HCT116 (cell line): ENCODE data around the gene PARP14.

Source experiments
- ELF1 ChIP-seq: IDR thresholded peaks from 2 replicates; pipeline ENCODE4 v1.6.1; 2012; ENCODE audit warnings: low read depth, borderline replicate concordance
- EZH2 ChIP-seq: fragments of 200-600 bp; sonication (generic); IDR thresholded peaks from 2 replicates; pipeline ENCODE4 v1.6.1; 2017; ENCODE audit warnings: antibody characterized with exemption, mixed run types
- EZH2phosphoT487 ChIP-seq: fragments of 200-600 bp; IDR thresholded peaks from 2 replicates; pipeline ENCODE4 v1.6.1; 2018; ENCODE audit warnings: antibody characterized with exemption, borderline replicate concordance
- JUND ChIP-seq: IDR thresholded peaks from 2 replicates; pipeline ENCODE4 v1.6.1; 2012
- POLR2A ChIP-seq: IDR thresholded peaks from 2 replicates; pipeline ENCODE4 v1.7.0; 2011; ENCODE audit warnings: borderline replicate concordance; ENCODE audit not compliant: insufficient read depth, insufficient read length; ENCODE audit errors: extremely low read depth
- RAD21 ChIP-seq: IDR thresholded peaks from 2 replicates; pipeline ENCODE4 v1.6.1; 2012; ENCODE audit warnings: low read depth, mild to moderate bottlenecking
- SP1 ChIP-seq: IDR thresholded peaks from 2 replicates; pipeline ENCODE4 v1.6.1; 2012; ENCODE audit warnings: low read depth
- ZBTB33 ChIP-seq: IDR thresholded peaks from 2 replicates; pipeline ENCODE4 v1.6.1; 2011; ENCODE audit warnings: mild to moderate bottlenecking, low read length, moderate library complexity; ENCODE audit not compliant: insufficient replicate concordance; ENCODE audit errors: extremely low read depth
- TF ChIP-seq, protein P1 (sequence below), 3 experiments: fragments of 200-600 bp in 1 of 3; sonication (generic) in 1 of 3; IDR thresholded peaks in 2 of 3; conservative IDR thresholded peaks in 1 of 3; 2 replicates each; pipeline ENCODE4 v1.5.1; 2012 to 2017; ENCODE audit warnings: low read depth in 2 of 3, low read length in 2 of 3, antibody characterized with exemption in 1 of 3, borderline replicate concordance in 1 of 3, control low read depth in 1 of 3, mild to moderate bottlenecking in 1 of 3, mixed read lengths in 1 of 3, mixed run types in 1 of 3, moderate library complexity in 1 of 3; ENCODE audit not compliant: insufficient read depth in 1 of 3

GRCh38 chr3:122730240-122730639 lies 49.6 kb downstream of the PARP14 start:
- TF ChIP-seq, protein P1, sequence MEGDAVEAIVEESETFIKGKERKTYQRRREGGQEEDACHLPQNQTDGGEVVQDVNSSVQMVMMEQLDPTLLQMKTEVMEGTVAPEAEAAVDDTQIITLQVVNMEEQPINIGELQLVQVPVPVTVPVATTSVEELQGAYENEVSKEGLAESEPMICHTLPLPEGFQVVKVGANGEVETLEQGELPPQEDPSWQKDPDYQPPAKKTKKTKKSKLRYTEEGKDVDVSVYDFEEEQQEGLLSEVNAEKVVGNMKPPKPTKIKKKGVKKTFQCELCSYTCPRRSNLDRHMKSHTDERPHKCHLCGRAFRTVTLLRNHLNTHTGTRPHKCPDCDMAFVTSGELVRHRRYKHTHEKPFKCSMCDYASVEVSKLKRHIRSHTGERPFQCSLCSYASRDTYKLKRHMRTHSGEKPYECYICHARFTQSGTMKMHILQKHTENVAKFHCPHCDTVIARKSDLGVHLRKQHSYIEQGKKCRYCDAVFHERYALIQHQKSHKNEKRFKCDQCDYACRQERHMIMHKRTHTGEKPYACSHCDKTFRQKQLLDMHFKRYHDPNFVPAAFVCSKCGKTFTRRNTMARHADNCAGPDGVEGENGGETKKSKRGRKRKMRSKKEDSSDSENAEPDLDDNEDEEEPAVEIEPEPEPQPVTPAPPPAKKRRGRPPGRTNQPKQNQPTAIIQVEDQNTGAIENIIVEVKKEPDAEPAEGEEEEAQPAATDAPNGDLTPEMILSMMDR (IDR thresholded peaks at IDR 0.05 in 2 of 3, conservative IDR thresholded peaks at IDR 0.05 in 1 of 3; ENCODE audit: borderline replicate concordance in 1 of 3, insufficient read depth in 1 of 3, low read depth in 2 of 3, low read length in 2 of 3) = no peak
- no peak for TF ChIP-seq EZH2phosphoT487
- TF ChIP-seq ELF1 = no peak
- TF ChIP-seq JUND = no peak
- TF ChIP-seq POLR2A = no peak
- no peak for TF ChIP-seq SP1
- no peak for TF ChIP-seq RAD21
- TF ChIP-seq ZBTB33 = no peak
- no peak for TF ChIP-seq EZH2
